HepG2 (cell line): ENCODE data around the gene NCOA1. TPM values are rescaled to one million over a fixed set of nuclear protein-coding genes. Genes with fewer than 3 reads are reported as not detected.

Experiments used
- CBFB ChIP-seq: sonication (generic); formaldehyde crosslinking; IDR thresholded peaks from 2 replicates; pipeline ENCODE4 v1.4.0; 2020; ENCODE audit warnings: missing genetic modification reagents
- CHCHD3 ChIP-seq: sonication (generic); formaldehyde crosslinking; IDR thresholded peaks from 2 replicates; pipeline ENCODE4 v1.8.0; 2022; ENCODE audit warnings: mild to moderate bottlenecking, missing genetic modification reagents, moderate library complexity
- GMEB2 ChIP-seq: IDR thresholded peaks from 2 replicates; pipeline ENCODE4 v1.6.1; 2016; ENCODE audit warnings: missing biosample characterization, missing genetic modification reagents, low read depth
- HDAC6 ChIP-seq: fragments of 200-600 bp; sonication (generic); IDR thresholded peaks from 2 replicates; pipeline ENCODE4 v1.7.0; 2017; ENCODE audit warnings: mild to moderate bottlenecking, antibody characterized with exemption, low read length, low read depth
- HOXD1 ChIP-seq: sonication (generic); formaldehyde crosslinking; IDR thresholded peaks from 2 replicates; pipeline ENCODE4 v1.5.0; 2020; ENCODE audit warnings: missing genetic modification reagents
- MAF1 ChIP-seq: sonication (generic); formaldehyde crosslinking; IDR thresholded peaks from 2 replicates; pipeline ENCODE4 v1.5.0; 2020; ENCODE audit warnings: missing genetic modification reagents, borderline replicate concordance
- MEIS2 ChIP-seq: sonication (generic); formaldehyde crosslinking; IDR thresholded peaks from 2 replicates; pipeline ENCODE4 v1.9.0; 2021; ENCODE audit warnings: mild to moderate bottlenecking, missing genetic modification reagents
- MXD4 ChIP-seq: IDR thresholded peaks from 2 replicates; pipeline ENCODE4 v1.6.1; 2016; ENCODE audit warnings: mild to moderate bottlenecking, missing biosample characterization, missing genetic modification reagents
- PLRG1 ChIP-seq: fragments of 450-650 bp; conservative IDR thresholded peaks from 2 replicates; pipeline ENCODE4 v1.6.1; 2016
- PRDM15 ChIP-seq: sonication (generic); formaldehyde crosslinking; IDR thresholded peaks from 2 replicates; pipeline ENCODE4 v1.4.0; 2020; ENCODE audit warnings: missing genetic modification reagents
- RXRA ChIP-seq: sonication (generic); formaldehyde crosslinking; IDR thresholded peaks from 2 replicates; pipeline ENCODE4 v1.5.1; 2020; ENCODE audit warnings: missing genetic modification reagents
- XRCC5 ChIP-seq: fragments of 200-400 bp; formaldehyde crosslinking; optimal IDR thresholded peaks from 2 replicates; pipeline ENCODE3; 2017; ENCODE audit warnings: mild to moderate bottlenecking, low read length
- ZBTB26 ChIP-seq: IDR thresholded peaks from 2 replicates; pipeline ENCODE4 v1.6.1; 2016; ENCODE audit warnings: missing compliant biosample characterization, missing genetic modification reagents, borderline replicate concordance
- ZBTB39 ChIP-seq: sonication (generic); formaldehyde crosslinking; IDR thresholded peaks from 2 replicates; pipeline ENCODE4 v1.5.0; 2020; ENCODE audit warnings: missing genetic modification reagents
- ZNF691 ChIP-seq: sonication (generic); formaldehyde crosslinking; IDR thresholded peaks from 2 replicates; pipeline ENCODE4 v1.4.0; 2020; ENCODE audit warnings: missing genetic modification reagents, low read depth, mild to moderate bottlenecking, borderline replicate concordance
- ZNF839 ChIP-seq: sonication (generic); formaldehyde crosslinking; IDR thresholded peaks from 2 replicates; pipeline ENCODE4 v1.4.0; 2020; ENCODE audit warnings: missing genetic modification reagents, mild to moderate bottlenecking, borderline replicate concordance
- ZSCAN25 ChIP-seq: sonication (generic); formaldehyde crosslinking; IDR thresholded peaks from 2 replicates; pipeline ENCODE4 v1.8.0; 2022; ENCODE audit warnings: mild to moderate bottlenecking, missing genetic modification reagents
- polyA plus RNA-seq, 8 experiments: library from polyadenylated mRNA; depleted of rRNA in 3 of 8; stranded (reverse) in 7 of 8; unstranded in 1 of 8; fragments of >200 nt; fragmentation: Illumina TruSeq in 4 of 8; extraction: Trizol in 4 of 8; gene quantifications; 2 replicates each; pipeline versions ENCODE4 v1.2.1 to v1.2.3, GENCODE V29; 2011 to 2016; ENCODE audit warnings: low read depth in 4 of 8, missing spikeins in 1 of 8, mixed read lengths in 1 of 8; ENCODE audit not compliant: insufficient read depth in 1 of 8
- total RNA-seq, 5 experiments: library from RNA; depleted of rRNA; stranded (reverse); fragments of >200 nt; fragmentation: Illumina TruSeq; extraction: Trizol; gene quantifications; 2 replicates each; pipeline ENCODE4 v1.2.3, GENCODE V29; 2016; ENCODE audit warnings: low read depth in 1 of 5

The NCOA1 gene
- total and polyA plus RNA-seq, 2 of the 13 experiments (the other 11 are each of a cell fraction or from before 2014, with no cell fraction given), result 10.0 to 10.4 TPM

GRCh38 chr2:24491542-24492420 is 727 bp downstream of the NCOA1 start (continued):
- TF ChIP-seq PRDM15, result no peak
- no peak for TF ChIP-seq HDAC6
- TF ChIP-seq RXRA, result peak; percentile 9; the same call in 1 of the 2 replicates
- TF ChIP-seq MEIS2 (CRISPR knock-in tag), result no peak
- TF ChIP-seq MXD4 (CRISPR knock-in tag), result 0 out of 2 replicates have a peak, but pooled peaks have one; percentile 38
- no peak for TF ChIP-seq ZSCAN25 (CRISPR knock-in tag)
- TF ChIP-seq CHCHD3 (CRISPR knock-in tag), result no peak
- no peak for TF ChIP-seq CBFB (CRISPR knock-in tag)
- no peak for TF ChIP-seq PLRG1
- TF ChIP-seq GMEB2 (CRISPR knock-in tag), result no peak
- no peak for TF ChIP-seq ZNF691 (CRISPR knock-in tag)
- peak; percentile 10 for TF ChIP-seq XRCC5
- TF ChIP-seq MAF1 (CRISPR knock-in tag), result no peak
- no peak for TF ChIP-seq ZBTB26 (CRISPR knock-in tag)
- TF ChIP-seq HOXD1 (CRISPR knock-in tag), result no peak
- no peak for TF ChIP-seq ZBTB39 (CRISPR knock-in tag)
- peak; percentile 11; the same call in 1 of the 2 replicates for TF ChIP-seq ZNF839
